Hepatocyte (in vitro differentiated cells): ENCODE measurements around the gene G6PD. TPM values are rescaled to one million over a fixed set of nuclear protein-coding genes. Genes with fewer than 3 reads are reported as not detected.

ENCODE experiments used
- DNase-seq: peaks from one replicate; pipeline ENCODE4 v3.0.0-alpha.2; 2016; ENCODE audit warnings: low spot score
- H2AFZ ChIP-seq: fragments of 200-600 bp; sonication (generic); 2 replicates; pipeline ENCODE4 v1.6.0; 2016; ENCODE audit warnings: antibody characterized with exemption, mild to moderate bottlenecking
- H3K27ac ChIP-seq: fragments of 200-600 bp; sonication (generic); 2 replicates; pipeline ENCODE4 v1.5.1; 2016; ENCODE audit warnings: mild to moderate bottlenecking
- H3K27me3 ChIP-seq: fragments of 200-600 bp; sonication (generic); 2 replicates; pipeline ENCODE4 v1.6.1; 2016
- H3K36me3 ChIP-seq: fragments of 200-600 bp; sonication (generic); replicated peaks from 2 replicates; pipeline ENCODE4 v1.5.1; 2016; ENCODE audit warnings: low read depth; ENCODE audit not compliant: insufficient read depth
- H3K4me1 ChIP-seq: fragments of 200-600 bp; sonication (generic); 2 replicates; pipeline ENCODE4 v1.5.1; 2016; ENCODE audit warnings: mild to moderate bottlenecking, moderate library complexity; ENCODE audit not compliant: insufficient read depth
- H3K4me2 ChIP-seq: fragments of 200-600 bp; sonication (generic); 2 replicates; pipeline ENCODE4 v1.6.0; 2016
- H3K4me3 ChIP-seq: fragments of 200-600 bp; sonication (generic); 2 replicates; pipeline ENCODE4 v1.5.1; 2016; ENCODE audit warnings: mild to moderate bottlenecking
- H3K79me2 ChIP-seq: fragments of 200-600 bp; sonication (generic); 2 replicates; pipeline ENCODE4 v1.6.0; 2017; ENCODE audit warnings: mild to moderate bottlenecking
- H3K9me2 ChIP-seq: fragments of 200-600 bp; sonication (generic); replicated peaks from 2 replicates; pipeline ENCODE4 v1.6.0; 2017; ENCODE audit warnings: mild to moderate bottlenecking; ENCODE audit not compliant: insufficient read depth
- H3K9me3 ChIP-seq: fragments of 200-600 bp; sonication (generic); 2 replicates; pipeline ENCODE4 v1.5.1; 2016; ENCODE audit warnings: low read depth, mild to moderate bottlenecking
- H4K20me1 ChIP-seq: fragments of 200-600 bp; sonication (generic); 2 replicates; pipeline ENCODE4 v1.6.0; 2016; ENCODE audit warnings: mild to moderate bottlenecking; ENCODE audit not compliant: insufficient read depth, poor library complexity, severe bottlenecking
- EZH2 ChIP-seq: fragments of 200-600 bp; sonication (generic); IDR thresholded peaks from 2 replicates; pipeline ENCODE4 v1.6.1; 2016; ENCODE audit warnings: antibody characterized with exemption, mild to moderate bottlenecking, borderline replicate concordance
- EZH2phosphoT487 ChIP-seq: fragments of 200-600 bp; sonication (generic); IDR thresholded peaks from one replicate; pipeline ENCODE4 v1.6.1; 2018; ENCODE audit warnings: antibody characterized with exemption, mild to moderate bottlenecking, low read depth, moderate library complexity; ENCODE audit not compliant: unreplicated experiment, severe bottlenecking
- WGBS: methylation state at CpG from one replicate; pipeline ENCODE4 v1.1.6; 2016; ENCODE audit warnings: low lambda C conversion rate; ENCODE audit errors: missing lambda C conversion rate; 5-methylcytosine and 5-hydroxymethylcytosine counted together
- polyA plus RNA-seq: library from polyadenylated mRNA; unstranded; fragments of >200 nt; fragmentation: Nextera tagmentation; extraction: Ambion mirVana; gene quantifications from 2 replicates; pipeline ENCODE4 v1.2.1, GENCODE V29; 2016
- total RNA-seq: library from RNA; depleted of rRNA; stranded (reverse); fragments of >200 nt; gene quantifications from 2 replicates; pipeline ENCODE4 v1.2.3, GENCODE V29; 2014
- TF ChIP-seq, protein P1 (sequence below): fragments of 200-600 bp; sonication (generic); IDR thresholded peaks from 2 replicates; pipeline ENCODE4 v1.5.1; 2016; ENCODE audit warnings: antibody characterized with exemption, mild to moderate bottlenecking; ENCODE audit not compliant: poor library complexity

G6PD gene
- total and polyA plus RNA-seq, 2 experiments from 2014 or later = 12.8 to 26.2 TPM

DNA sequence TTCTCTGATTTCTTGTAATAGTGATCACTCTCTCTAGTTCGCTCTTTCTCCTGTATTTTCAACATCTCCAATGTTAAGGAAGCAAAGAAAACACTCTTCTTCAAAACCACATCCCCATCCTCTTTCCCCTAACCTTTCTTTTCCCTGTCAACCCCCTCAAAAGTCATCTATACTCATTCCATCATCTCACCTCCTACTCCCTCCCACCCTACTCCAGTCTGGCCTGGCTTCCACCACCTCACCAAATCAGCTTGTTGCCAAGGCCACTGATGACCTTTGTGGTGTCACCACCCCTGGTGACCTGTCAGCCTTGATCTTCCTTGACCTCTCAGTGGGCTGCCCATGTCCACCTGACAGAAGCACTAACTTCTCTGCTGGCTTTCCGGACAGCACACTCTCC lies 32.9 kb downstream of the G6PD start:
- no peaks in the 10 kb centered on the region for H3K36me3 ChIP-seq
- no peak overlapping the region for H3K27ac ChIP-seq
- peaks cover 14% of the 10 kb centered on the region for H3K4me1 ChIP-seq
- H4K20me1 ChIP-seq = no peaks in the 10 kb centered on the region
- H3K79me2 ChIP-seq = peaks cover 6% of the 10 kb centered on the region
- no peaks in the 10 kb centered on the region for H3K9me3 ChIP-seq
- 79% methylated on average over 2 of the region's 2 CpGs for WGBS
- no peaks in the 10 kb centered on the region for H3K27me3 ChIP-seq
- no peak for DNase-seq
- TF ChIP-seq, protein P1, sequence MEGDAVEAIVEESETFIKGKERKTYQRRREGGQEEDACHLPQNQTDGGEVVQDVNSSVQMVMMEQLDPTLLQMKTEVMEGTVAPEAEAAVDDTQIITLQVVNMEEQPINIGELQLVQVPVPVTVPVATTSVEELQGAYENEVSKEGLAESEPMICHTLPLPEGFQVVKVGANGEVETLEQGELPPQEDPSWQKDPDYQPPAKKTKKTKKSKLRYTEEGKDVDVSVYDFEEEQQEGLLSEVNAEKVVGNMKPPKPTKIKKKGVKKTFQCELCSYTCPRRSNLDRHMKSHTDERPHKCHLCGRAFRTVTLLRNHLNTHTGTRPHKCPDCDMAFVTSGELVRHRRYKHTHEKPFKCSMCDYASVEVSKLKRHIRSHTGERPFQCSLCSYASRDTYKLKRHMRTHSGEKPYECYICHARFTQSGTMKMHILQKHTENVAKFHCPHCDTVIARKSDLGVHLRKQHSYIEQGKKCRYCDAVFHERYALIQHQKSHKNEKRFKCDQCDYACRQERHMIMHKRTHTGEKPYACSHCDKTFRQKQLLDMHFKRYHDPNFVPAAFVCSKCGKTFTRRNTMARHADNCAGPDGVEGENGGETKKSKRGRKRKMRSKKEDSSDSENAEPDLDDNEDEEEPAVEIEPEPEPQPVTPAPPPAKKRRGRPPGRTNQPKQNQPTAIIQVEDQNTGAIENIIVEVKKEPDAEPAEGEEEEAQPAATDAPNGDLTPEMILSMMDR = no peak
- TF ChIP-seq EZH2 (no peak), EZH2phosphoT487 (no peak)
- H2AFZ ChIP-seq = no peak overlapping the region
- no peak overlapping the region for H3K4me2 ChIP-seq
- H3K4me3 ChIP-seq = no peak overlapping the region
- no peaks in the 10 kb centered on the region for H3K9me2 ChIP-seq

DNA sequence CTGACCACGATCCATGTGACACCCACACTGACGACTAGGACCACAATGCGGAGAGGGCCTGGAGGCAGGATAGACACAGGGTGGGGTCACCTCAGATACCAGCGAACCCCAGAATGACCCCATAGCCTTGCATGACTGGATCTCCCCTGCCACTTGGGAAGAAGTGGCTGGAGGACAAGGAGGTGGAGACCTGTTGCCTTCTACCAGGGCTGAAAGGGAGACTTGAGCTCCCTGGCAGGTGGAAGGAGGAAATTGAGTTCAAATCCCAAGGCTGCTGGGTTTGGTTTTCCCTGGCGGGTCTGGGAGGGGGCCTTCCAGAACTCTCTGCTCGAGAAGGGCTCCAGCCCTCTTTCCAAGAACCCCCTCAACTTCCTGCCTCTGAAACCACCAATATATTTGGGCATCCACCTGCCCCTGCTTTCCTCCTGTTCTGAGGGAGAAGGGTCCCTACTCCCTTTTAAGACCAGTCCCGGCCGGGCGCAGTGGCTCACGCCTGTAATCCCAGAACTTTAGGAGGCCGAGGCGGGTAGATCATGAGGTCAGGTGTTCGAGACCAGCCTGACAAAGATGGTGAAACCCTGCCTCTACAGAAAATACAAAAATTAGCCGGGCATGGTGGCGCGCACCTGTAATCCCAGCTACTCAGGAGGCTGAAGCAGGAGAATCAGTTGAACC lies 33.6 kb downstream of the G6PD start:
- TF ChIP-seq EZH2 (no peak), EZH2phosphoT487 (no peak)
- TF ChIP-seq, protein P1 = no peak
- Histone ChIP-seq H3K36me3 (no peaks in the 10 kb centered on the region), H3K4me3 (no peak overlapping the region), H3K9me2 (no peaks in the 10 kb centered on the region), H3K9me3 (no peaks in the 10 kb centered on the region), H3K27me3 (no peaks in the 10 kb centered on the region), H3K27ac (no peak overlapping the region), H3K4me2 (no peak overlapping the region), H4K20me1 (no peaks in the 10 kb centered on the region), H3K79me2 (peaks cover 6% of the 10 kb centered on the region), H2AFZ (no peak overlapping the region), H3K4me1 (peaks cover 11% of the 10 kb centered on the region)
- 88% methylated on average over 16 of the region's 16 CpGs for WGBS
- no peak for DNase-seq

GRCh38 chrX:154511761-154512160 lies 34.9 kb downstream of the G6PD start:
- peaks cover 6% of the 10 kb centered on the region for H3K79me2 ChIP-seq
- no peak for DNase-seq
- H3K9me3 ChIP-seq = no peaks in the 10 kb centered on the region
- no peak overlapping the region for H3K27ac ChIP-seq
- no peak overlapping the region for H3K4me3 ChIP-seq
- no peaks in the 10 kb centered on the region for H3K27me3 ChIP-seq
- no peak overlapping the region for H2AFZ ChIP-seq
- no peaks in the 10 kb centered on the region for H3K36me3 ChIP-seq
- H3K4me1 ChIP-seq = no peaks in the 10 kb centered on the region
- TF ChIP-seq, protein P1 = no peak
- TF ChIP-seq EZH2phosphoT487 (no peak), EZH2 (no peak)
- H4K20me1 ChIP-seq = no peaks in the 10 kb centered on the region
- no peak overlapping the region for H3K4me2 ChIP-seq
- H3K9me2 ChIP-seq = no peaks in the 10 kb centered on the region
- WGBS = 89% methylated on average over 12 of the region's 12 CpGs

DNA sequence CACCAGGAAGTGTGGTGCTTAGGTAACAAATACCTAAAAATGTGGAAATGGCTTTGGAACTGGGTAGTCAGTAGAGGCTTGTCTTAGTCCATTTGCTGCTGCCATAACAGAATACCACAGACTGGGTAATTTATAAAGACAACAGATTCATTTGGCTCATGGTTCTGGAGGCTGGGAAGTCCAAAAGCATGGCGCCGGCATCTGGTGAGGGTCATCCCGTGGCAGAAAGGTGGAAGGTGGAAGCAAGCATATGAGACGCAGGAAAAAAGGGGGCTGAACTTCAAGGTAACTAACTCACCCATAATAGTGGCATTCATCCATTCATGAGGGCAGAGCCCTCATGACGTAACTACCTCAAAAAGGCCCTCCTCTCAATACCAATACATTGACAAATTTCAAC lies 37.2 kb downstream of the G6PD start:
- Histone ChIP-seq H3K9me3 (no peaks in the 10 kb centered on the region), H3K4me3 (no peak overlapping the region), H3K9me2 (no peaks in the 10 kb centered on the region), H3K27me3 (no peaks in the 10 kb centered on the region), H3K36me3 (no peaks in the 10 kb centered on the region), H3K4me1 (no peaks in the 10 kb centered on the region), H2AFZ (no peak overlapping the region), H4K20me1 (no peaks in the 10 kb centered on the region), H3K4me2 (no peak overlapping the region), H3K27ac (no peak overlapping the region), H3K79me2 (peaks cover 4% of the 10 kb centered on the region)
- DNase-seq = no peak
- 83% methylated on average over 5 of the region's 5 CpGs for WGBS
- TF ChIP-seq EZH2 (no peak), EZH2phosphoT487 (no peak)
- TF ChIP-seq, protein P1 = no peak
